HG03469 (cell line): Measurements from ENCODE around the gene LAT.
"Not testable (repeated sequence)": the region's sequence is repeated elsewhere in the genome, so short reads cannot be mapped to it uniquely, and the experiment has no call there.

ENCODE experiments used
- ATAC-seq: cut with Tn5 transposase; IDR thresholded peaks from one replicate; pipeline ENCODE4 v1.9.1; 2021; ENCODE audit warnings: mild to moderate bottlenecking, moderate library complexity, moderate number of reproducible peaks; ENCODE audit not compliant: unreplicated experiment

LAT gene

DNA sequence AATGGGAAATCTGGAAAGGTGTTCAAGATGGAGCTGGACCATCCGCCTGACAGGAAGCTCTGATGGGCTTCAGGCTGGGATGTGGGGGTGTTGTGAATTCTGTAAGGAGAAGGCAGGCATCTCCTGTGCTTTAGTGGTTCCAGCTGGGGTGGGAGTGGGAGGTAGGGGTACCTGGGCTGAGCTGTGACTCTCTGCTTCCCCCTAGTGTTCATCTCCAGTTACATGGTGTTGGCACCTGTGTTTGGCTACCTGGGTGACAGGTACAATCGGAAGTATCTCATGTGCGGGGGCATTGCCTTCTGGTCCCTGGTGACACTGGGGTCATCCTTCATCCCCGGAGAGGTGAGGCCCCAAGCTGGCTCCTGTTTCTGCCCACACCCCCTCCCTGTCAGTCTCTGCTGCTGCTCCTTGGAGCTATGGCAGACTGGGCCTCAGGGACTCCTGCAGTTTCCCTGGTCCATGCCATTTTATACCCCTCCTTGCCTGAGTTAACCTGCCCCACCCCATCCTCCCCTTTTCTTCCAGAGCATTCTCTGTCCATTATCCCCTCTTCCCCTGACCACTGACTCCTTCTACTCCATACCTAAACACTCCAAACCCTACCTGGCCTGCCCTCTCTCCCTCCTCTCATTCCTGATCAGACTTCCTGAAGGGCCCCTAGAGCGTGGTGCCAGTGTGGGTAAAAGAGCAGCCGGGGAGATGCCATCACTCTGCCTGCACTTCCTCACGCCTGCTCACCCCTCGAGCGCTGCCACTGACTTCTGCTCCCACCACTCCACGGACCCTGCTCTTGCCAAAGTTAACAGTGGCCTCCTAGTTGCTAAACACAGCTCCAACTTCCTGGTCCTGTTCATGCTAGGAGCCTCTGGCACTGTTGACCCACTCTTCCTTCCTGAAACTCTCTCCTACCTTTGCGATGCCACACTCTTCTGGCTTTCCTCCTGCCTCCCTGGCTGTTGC is 6.9 kb upstream of the LAT start:
- ATAC-seq = no peak

DNA sequence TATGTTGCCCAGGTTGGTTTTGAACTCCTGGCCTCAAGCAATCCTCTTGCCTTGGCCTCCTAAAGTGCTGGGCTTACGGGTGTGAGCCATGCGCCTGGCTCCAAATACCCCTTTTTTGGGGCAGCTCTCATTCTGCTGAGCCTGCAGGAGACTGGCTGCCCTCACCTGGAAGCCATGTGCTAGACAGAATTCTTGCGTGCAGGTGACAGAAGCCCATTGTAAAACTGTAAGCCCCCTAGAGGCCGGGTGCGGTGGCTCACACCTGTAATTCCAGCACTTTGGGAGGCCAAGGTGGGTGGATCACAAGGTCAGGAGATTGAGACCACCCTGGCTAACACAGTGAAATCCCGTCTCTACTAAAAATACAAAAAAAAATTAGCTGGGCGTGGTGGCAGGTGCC is 4.5 kb upstream of the LAT start:
- ATAC-seq = not testable (repeated sequence)

DNA sequence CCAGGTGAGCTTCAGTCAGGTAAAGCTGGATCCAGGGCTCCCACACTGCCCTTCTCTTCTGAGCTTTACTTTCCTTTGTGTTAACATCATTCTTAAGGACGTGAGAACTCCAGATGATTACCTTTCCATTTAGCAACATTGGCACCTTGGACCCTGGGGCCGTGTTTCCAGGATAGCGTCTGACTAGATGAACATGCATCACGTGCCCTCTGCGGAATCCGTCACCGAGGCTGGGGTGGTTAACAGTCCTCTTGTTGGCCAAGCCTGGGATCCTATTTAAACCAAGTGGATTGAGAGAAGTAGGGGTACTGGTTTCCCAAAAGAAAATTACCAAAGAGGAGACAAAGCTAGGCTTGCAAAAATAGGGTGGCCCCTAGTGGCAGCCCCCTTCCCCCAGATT is 3.9 kb upstream of the LAT start:
- ATAC-seq = no peak

GRCh38 chr16:28981517-28981916 is 3.3 kb upstream of the LAT start:
- ATAC-seq = no peak

DNA sequence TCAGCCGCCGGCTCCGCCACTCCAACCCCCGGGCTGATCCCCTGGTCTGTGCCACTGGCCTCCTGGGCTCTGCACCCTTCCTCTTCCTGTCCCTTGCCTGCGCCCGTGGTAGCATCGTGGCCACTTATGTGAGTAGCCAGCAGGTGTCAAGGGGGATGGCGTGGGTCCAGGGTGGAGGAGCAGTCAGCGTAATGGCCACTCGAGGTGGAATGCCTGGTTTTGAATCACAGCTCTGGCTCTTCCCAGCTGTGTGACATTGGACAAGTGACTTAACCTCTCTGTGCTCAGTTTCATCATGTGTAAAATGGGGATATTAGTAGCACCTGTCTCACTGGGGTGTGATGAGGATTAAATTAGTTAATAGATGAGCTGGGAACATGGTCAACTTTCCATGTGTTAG is 2.4 kb upstream of the LAT start:
- no peak for ATAC-seq

- ATAC-seq = no peak
These were observed 1.9 kb upstream of the LAT start for GRCh38 chr16:28982949-28983348.

DNA sequence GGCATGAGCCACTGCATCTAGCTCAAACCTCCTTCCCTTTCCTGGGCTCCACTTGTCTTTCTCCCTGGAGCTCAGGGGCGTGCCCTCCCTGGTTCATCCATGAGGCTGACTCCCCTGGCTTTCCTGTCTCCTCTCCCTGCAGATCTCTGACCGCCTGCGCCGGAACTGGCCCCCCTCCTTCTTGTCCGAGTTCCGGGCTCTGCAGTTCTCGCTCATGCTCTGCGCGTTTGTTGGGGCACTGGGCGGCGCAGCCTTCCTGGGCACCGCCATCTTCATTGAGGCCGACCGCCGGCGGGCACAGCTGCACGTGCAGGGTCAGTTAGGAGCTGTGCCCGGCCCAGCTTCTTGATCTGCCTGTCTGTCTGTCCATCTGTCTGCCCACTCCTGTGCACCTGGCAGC is 1.2 kb upstream of the LAT start:
- no peak for ATAC-seq

- no peak for ATAC-seq
These were observed 761 bp upstream of the LAT start for GRCh38 chr16:28984091-28984490.

DNA sequence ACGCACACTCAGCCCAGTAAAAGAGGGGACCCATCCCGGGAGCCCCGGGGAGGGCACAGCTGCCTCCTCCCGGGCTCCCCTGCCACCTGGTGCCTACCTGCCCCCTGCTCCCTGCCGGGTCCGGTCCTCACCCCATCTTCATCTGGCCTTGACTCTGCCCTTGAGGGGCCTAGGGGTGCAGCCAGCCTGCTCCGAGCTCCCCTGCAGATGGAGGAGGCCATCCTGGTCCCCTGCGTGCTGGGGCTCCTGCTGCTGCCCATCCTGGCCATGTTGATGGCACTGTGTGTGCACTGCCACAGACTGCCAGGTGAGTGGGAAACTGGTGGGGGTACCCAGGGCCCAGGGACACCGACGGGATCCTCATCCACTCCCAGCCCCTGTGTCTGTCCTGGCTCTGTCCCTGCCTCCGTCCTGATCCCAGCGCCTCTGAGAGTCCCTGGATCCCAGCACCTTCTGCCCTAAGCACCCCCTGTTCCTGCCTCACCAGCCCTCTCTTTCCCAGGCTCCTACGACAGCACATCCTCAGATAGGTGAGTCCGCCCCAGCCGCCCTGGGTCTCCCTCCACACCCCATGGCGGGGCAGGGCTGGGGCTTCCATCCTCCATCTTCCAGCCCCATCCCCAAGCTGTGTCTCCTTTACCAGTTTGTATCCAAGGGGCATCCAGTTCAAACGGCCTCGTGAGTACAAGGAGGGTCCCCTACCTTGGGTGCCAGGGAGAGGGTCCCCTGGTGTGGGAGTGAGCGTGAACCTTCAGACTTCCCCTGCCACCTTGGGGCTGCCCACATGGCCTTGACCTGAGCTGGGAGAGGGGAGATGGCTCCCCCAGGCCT is 574 bp downstream of the LAT start:
- no peak for ATAC-seq

DNA sequence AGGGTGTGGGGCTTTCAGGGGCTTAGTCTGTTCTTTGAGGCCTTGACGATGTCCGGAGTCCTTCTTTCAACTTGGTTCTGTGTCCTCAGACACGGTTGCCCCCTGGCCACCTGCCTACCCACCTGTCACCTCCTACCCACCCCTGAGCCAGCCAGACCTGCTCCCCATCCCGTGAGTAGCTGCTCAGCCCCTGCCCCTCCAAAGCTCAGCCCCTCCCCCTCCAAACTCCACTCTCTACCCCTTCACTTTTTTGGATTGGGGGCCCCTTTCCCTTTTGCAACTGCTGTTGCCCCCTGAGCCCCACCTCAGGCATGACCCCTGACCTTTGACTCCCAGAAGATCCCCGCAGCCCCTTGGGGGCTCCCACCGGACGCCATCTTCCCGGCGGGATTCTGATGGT is 1.2 kb downstream of the LAT start:
- ATAC-seq = no peak

DNA sequence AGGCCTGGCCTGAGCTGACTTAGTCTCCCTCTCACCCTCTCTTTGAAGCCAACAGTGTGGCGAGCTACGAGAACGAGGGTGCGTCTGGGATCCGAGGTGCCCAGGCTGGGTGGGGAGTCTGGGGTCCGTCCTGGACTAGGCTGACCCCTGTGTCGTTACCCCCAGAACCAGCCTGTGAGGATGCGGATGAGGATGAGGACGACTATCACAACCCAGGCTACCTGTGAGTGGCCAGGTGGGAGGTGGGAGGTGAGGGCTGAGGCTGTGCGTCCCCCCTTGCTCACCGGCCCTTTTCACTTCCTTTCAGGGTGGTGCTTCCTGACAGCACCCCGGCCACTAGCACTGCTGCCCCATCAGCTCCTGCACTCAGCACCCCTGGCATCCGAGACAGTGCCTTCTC is 1.6 kb downstream of the LAT start:
- ATAC-seq = no peak

GRCh38 chr16:28987170-28987853 is 2.5 kb downstream of the LAT start:
- ATAC-seq = no peak

DNA sequence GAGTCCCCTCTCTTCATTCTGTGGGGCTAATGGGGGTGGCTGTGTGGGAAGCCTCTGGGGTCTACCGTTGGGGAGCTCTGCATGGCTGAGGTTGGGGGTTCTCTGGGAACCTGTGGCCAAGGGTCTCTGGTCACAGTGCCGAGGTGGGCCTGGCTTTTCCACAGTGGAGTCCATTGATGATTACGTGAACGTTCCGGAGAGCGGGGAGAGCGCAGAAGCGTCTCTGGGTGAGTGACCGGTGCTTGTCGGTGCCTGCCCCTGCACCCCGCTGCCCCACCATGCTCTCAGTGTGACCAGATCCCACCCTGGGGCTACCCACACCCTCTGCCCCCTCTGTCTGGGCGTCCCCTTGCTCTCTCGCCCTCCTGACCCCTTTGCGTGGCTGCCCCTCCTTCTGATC is 4.5 kb downstream of the LAT start:
- ATAC-seq = no peak

GRCh38 chr16:28990375-28991040 is 5.7 kb downstream of the LAT start:
- ATAC-seq = no peak

DNA sequence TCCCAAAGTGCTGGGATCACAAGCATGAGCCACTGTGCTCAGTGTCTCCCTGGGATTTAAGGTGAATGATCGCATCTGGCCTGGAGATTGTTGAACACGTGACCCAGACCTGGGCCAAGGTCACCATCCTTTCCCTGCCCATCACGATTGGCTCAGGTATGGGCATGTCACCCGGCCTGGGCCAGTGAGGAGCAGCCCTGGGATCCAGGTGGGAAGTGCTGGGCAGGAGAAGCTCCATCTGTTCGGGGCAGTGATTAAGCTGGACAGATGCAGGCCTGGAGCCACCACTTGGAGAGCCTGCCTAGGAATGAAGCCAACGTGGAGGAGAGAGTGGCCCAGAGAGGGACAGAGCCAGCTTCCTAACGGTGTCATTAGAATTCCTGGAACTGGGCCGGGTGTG is 6.8 kb downstream of the LAT start:
- no peak for ATAC-seq

DNA sequence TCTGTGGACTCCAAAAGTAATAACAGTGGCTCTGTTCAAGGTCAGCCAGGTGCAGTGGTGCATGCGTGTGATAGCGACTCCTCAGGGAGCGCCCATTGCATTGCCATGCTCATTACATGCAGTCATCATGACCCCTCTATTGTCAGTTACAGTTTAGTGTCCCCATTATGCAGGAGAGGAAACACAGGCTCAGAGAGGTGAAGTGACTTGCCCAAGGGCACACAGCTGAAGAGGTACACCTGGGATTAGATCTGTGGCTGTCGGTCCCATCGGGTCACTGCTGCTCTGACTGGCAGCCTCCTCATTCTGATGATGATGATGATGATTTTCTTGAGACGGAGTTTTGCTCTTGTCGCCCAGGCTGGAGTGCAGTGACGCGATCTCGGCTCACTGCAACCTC is 7.6 kb downstream of the LAT start:
- no peak for ATAC-seq

DNA sequence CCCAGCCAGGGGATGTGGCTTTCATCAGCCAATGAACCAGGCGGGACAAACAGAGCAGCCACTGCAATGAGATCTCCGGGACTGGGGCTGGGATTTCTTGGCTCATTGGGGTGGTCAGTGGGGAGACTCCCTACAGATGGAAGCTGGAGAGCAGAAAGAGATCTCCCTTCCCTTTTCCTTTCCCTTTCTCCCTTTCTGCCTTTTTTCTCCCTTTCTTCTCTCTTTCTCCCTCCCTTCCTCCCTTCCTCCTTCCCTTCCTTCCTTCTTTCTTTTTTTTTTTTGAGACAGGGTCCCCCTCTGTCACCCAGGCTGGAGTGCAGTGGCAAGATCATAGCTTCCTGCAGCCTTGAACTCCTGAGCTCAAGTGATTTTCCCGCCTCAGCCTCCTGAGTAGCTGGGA is 14.0 kb downstream of the LAT start:
- ATAC-seq = no peak

DNA sequence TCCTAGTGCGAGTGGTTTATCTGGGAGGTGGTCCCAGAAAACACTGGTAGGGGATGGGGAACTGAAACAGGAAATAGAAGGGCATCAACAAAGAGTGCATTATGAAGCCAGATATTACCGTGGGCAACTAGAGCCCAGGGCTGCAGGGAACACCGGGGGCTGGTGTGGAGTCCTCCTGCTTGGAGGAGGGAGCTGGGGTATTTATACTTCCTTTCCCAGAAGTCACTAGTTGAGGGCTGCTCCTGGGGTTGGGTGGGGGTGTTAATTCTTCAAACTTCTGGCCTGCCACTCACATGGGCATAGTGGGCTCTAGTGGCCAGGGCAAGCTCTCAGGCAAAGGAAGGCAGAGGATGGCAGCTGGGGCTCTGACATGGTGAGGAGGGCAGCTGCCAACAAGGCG is 14.7 kb downstream of the LAT start:
- ATAC-seq = no peak

- ATAC-seq = no peak
These were observed 15.2 kb downstream of the LAT start for GRCh38 chr16:29000019-29000418.

- not testable (repeated sequence) for ATAC-seq
These were observed 19.8 kb downstream of the LAT start for GRCh38 chr16:29004496-29005139.
